ENCODE results near the gene ATP2B2.

ATP2B2 gene

GRCh38 chr3:10378742-10379141, 126.6 kb downstream of the ATP2B2 start:
- TF ChIP-seq CTCF (conservative IDR thresholded peaks at IDR 0.05; ENCODE audit: control insufficient read depth, insufficient read depth, low read depth, low read length): no peak
- no peak for DNase-seq (ENCODE audit: low read depth)
- no peak overlapping the region for H3K4me3 ChIP-seq (ENCODE audit: control insufficient read depth, low read depth, low read length)

GRCh38 chr3:10378246-10378645, 127.1 kb downstream of the ATP2B2 start:
- DNase-seq (ENCODE audit: low read depth): no peak
- H3K4me3 ChIP-seq (ENCODE audit: control insufficient read depth, low read depth, low read length): no peak overlapping the region
- no peak for TF ChIP-seq CTCF (conservative IDR thresholded peaks at IDR 0.05; ENCODE audit: control insufficient read depth, insufficient read depth, low read depth, low read length)

- TF ChIP-seq CTCF (conservative IDR thresholded peaks at IDR 0.05; ENCODE audit: control insufficient read depth, insufficient read depth, low read depth, low read length): no peak
- H3K4me3 ChIP-seq (ENCODE audit: control insufficient read depth, low read depth, low read length): no peak overlapping the region
- no peak for DNase-seq (ENCODE audit: low read depth)
Observed at GRCh38 chr3:10377148-10377725, 128.1 kb downstream of the ATP2B2 start.

- TF ChIP-seq CTCF (conservative IDR thresholded peaks at IDR 0.05; ENCODE audit: control insufficient read depth, insufficient read depth, low read depth, low read length): no peak
- DNase-seq (ENCODE audit: low read depth): no peak
- no peak overlapping the region for H3K4me3 ChIP-seq (ENCODE audit: control insufficient read depth, low read depth, low read length)
Observed at GRCh38 chr3:10376353-10376752, 129.0 kb downstream of the ATP2B2 start.

GRCh38 chr3:10375296-10376053, 129.9 kb downstream of the ATP2B2 start:
- H3K4me3 ChIP-seq (ENCODE audit: control insufficient read depth, low read depth, low read length): no peak overlapping the region
- no peak for TF ChIP-seq CTCF (conservative IDR thresholded peaks at IDR 0.05; ENCODE audit: control insufficient read depth, insufficient read depth, low read depth, low read length)
- no peak for DNase-seq (ENCODE audit: low read depth)

- TF ChIP-seq CTCF (conservative IDR thresholded peaks at IDR 0.05; ENCODE audit: control insufficient read depth, insufficient read depth, low read depth, low read length): no peak
- no peak for DNase-seq (ENCODE audit: low read depth)
- no peak overlapping the region for H3K4me3 ChIP-seq (ENCODE audit: control insufficient read depth, low read depth, low read length)
Observed at GRCh38 chr3:10374311-10374710, 131.1 kb downstream of the ATP2B2 start.
